BLaER1 treated with 17β-estradiol and CSF1 and Interleukin-3, amounts not matched to agents 10 nM and 100 nM (cell line): ENCODE measurements around the gene UBALD1.

Experiments used
- H3K27ac ChIP-seq, 11 experiments: shearing (Covaris generic); formaldehyde crosslinking; 2 replicates each; pipeline ENCODE4 v1.8.1; 2022
- H3K27me3 ChIP-seq, 11 experiments: shearing (Covaris generic); formaldehyde crosslinking; 2 replicates each; pipeline ENCODE4 v1.8.1; 2022
- H3K36me3 ChIP-seq, 11 experiments: shearing (Covaris generic); formaldehyde crosslinking; 2 replicates each; pipeline ENCODE4 v1.8.1; 2022
- H3K4me1 ChIP-seq, 10 experiments: shearing (Covaris generic); formaldehyde crosslinking; 2 replicates each; pipeline ENCODE4 v1.8.1; 2022
- H3K4me2 ChIP-seq, 11 experiments: shearing (Covaris generic); formaldehyde crosslinking; 2 replicates each; pipeline ENCODE4 v1.8.1; 2022
- H3K4me3 ChIP-seq, 10 experiments: shearing (Covaris generic); formaldehyde crosslinking; 2 replicates each; pipeline ENCODE4 v1.8.1; 2022
- H3K9ac ChIP-seq, 11 experiments: shearing (Covaris generic); formaldehyde crosslinking; 2 replicates each; pipeline ENCODE4 v1.8.1; 2022
- H3K9me3 ChIP-seq, 11 experiments: shearing (Covaris generic); formaldehyde crosslinking; replicated peaks in 1 of 11; 2 replicates each; pipeline ENCODE4 v1.8.1; 2022
- H4K20me1 ChIP-seq, 11 experiments: shearing (Covaris generic); formaldehyde crosslinking; 2 replicates each; pipeline ENCODE4 v1.8.1; 2022
- Cebpa-rat ChIP-seq, 11 experiments: shearing (Covaris generic); IDR thresholded peaks; 2 replicates each; pipeline ENCODE4 v1.8.1; 2022

Gene UBALD1

GRCh38 chr16:4614571-4615383 is at the start of gene UBALD1:
TSS of gene UBALD1 (minus strand) at chr16:4614888. CDS start at chr16:4614797, 91 bp downstream.
- Histone ChIP-seq H3K27ac (peak within 1 kb of the TSS; percentile 70 to 96 (median 91)), H3K27me3 (no peaks in the 10 kb centered on the region), H3K4me2 (peak within 1 kb of the TSS; percentile 87 to 100 (median 99)), H3K9ac (peak within 1 kb of the TSS; percentile 87 to 98 (median 94)), H3K36me3 (peaks cover 1 to 17% (median 5%) of the 10 kb centered on the region in 11 experiments; a peak in 15 of 22 replicates), H3K4me3 (peak within 1 kb of the TSS; percentile 74 to 100 (median 90)), H3K9me3 (no peaks in the 10 kb centered on the region), H3K4me1 (peaks cover 55 to 66% (median 62%) of the 10 kb centered on the region in 10 experiments), H4K20me1 (peaks cover 41 to 47% (median 42%) of the 10 kb centered on the region in 11 experiments)
- no peak for TF ChIP-seq Cebpa-rat (IDR thresholded peaks at IDR 0.05)

GRCh38 chr16:4663777-4664465 is 49.2 kb upstream of the UBALD1 start:
- H3K4me2 ChIP-seq = peak overlapping the region; percentile 81 to 98 (median 93)
- peaks cover 40 to 68% (median 51%) of the 10 kb centered on the region in 11 experiments for H3K36me3 ChIP-seq
- H4K20me1 ChIP-seq = peaks cover 51 to 94% (median 84%) of the 10 kb centered on the region in 11 experiments

GRCh38 chr16:4663465-4663776 is 48.7 kb upstream of the UBALD1 start:
- H3K36me3 ChIP-seq = peaks cover 40 to 68% (median 51%) of the 10 kb centered on the region in 11 experiments
- no peak for TF ChIP-seq Cebpa-rat (IDR thresholded peaks at IDR 0.05)
- no peaks in the 10 kb centered on the region for H3K27me3 ChIP-seq
- H4K20me1 ChIP-seq = peaks cover 56 to 98% (median 88%) of the 10 kb centered on the region in 11 experiments
- peak overlapping the region in 5 of 10 experiments; percentile 8 to 35 (median 28); a peak in 3 of 20 replicates for H3K4me3 ChIP-seq
- peak overlapping the region; percentile 81 to 98 (median 93) for H3K4me2 ChIP-seq
- peaks cover 81 to 88% (median 84%) of the 10 kb centered on the region in 10 experiments for H3K4me1 ChIP-seq
- peak overlapping the region; percentile 36 to 80 (median 62); a peak in 20 of 22 replicates for H3K9ac ChIP-seq
- H3K27ac ChIP-seq = peak overlapping the region in 10 of 11 experiments; percentile 53 to 94 (median 76); a peak in 21 of 22 replicates
- H3K9me3 ChIP-seq = no peaks in the 10 kb centered on the region

More at GRCh38 chr16:4663777-4664465, 49.2 kb upstream of the UBALD1 start:
- Histone ChIP-seq H3K27me3 (no peaks in the 10 kb centered on the region), H3K4me3 (peak overlapping the region in 7 of 10 experiments; percentile 8 to 47 (median 28); a peak in 11 of 20 replicates), H3K4me1 (peaks cover 76 to 83% (median 79%) of the 10 kb centered on the region in 10 experiments), H3K27ac (peak overlapping the region in 10 of 11 experiments; percentile 53 to 94 (median 76); a peak in 21 of 22 replicates), H3K9me3 (no peaks in the 10 kb centered on the region), H3K9ac (peak overlapping the region; percentile 36 to 80 (median 62); a peak in 21 of 22 replicates)
- peak in 7 of 11 experiments; percentile 16 to 96 (median 68); a peak in 10 of 22 replicates for TF ChIP-seq Cebpa-rat (IDR thresholded peaks at IDR 0.05)

GRCh38 chr16:4661661-4662060 is 47.0 kb upstream of the UBALD1 start:
- H4K20me1 ChIP-seq = peaks cover 62 to 100% (median 85%) of the 10 kb centered on the region in 11 experiments
- 0 out of 22 replicates have a peak, but pooled peaks of 1 of the 11 experiments have one; percentile 12 for TF ChIP-seq Cebpa-rat (IDR thresholded peaks at IDR 0.05)
- H3K27ac ChIP-seq = peak overlapping the region in 9 of 11 experiments; percentile 42 to 94 (median 77); a peak in 19 of 22 replicates
- no peaks in the 10 kb centered on the region for H3K9me3 ChIP-seq
- H3K4me2 ChIP-seq = peak overlapping the region; percentile 58 to 98 (median 89)
- H3K4me1 ChIP-seq = peaks cover 85 to 97% (median 93%) of the 10 kb centered on the region in 10 experiments
- H3K4me3 ChIP-seq = peak overlapping the region in 1 of 10 experiments; percentile 21; a peak in 1 of 20 replicates
- H3K36me3 ChIP-seq = peaks cover 38 to 68% (median 50%) of the 10 kb centered on the region in 11 experiments
- H3K27me3 ChIP-seq = no peaks in the 10 kb centered on the region
- peak overlapping the region in 10 of 11 experiments; percentile 6 to 80 (median 40); a peak in 14 of 22 replicates for H3K9ac ChIP-seq

- H3K27ac ChIP-seq = peak overlapping the region in 9 of 11 experiments; percentile 42 to 94 (median 77); a peak in 18 of 22 replicates
- H3K9me3 ChIP-seq = no peaks in the 10 kb centered on the region
- peaks cover 76 to 97% (median 93%) of the 10 kb centered on the region in 10 experiments for H3K4me1 ChIP-seq
- H4K20me1 ChIP-seq = peaks cover 70 to 100% (median 88%) of the 10 kb centered on the region in 11 experiments
- H3K4me3 ChIP-seq = peak overlapping the region in 1 of 10 experiments; percentile 24; a peak in 1 of 20 replicates
- H3K36me3 ChIP-seq = peaks cover 39 to 68% (median 50%) of the 10 kb centered on the region in 11 experiments
- H3K4me2 ChIP-seq = peak overlapping the region; percentile 58 to 98 (median 89)
- H3K9ac ChIP-seq = peak overlapping the region in 10 of 11 experiments; percentile 17 to 80 (median 44); a peak in 14 of 22 replicates
- no peak for TF ChIP-seq Cebpa-rat (IDR thresholded peaks at IDR 0.05)
- no peaks in the 10 kb centered on the region for H3K27me3 ChIP-seq
Observed at GRCh38 chr16:4660454-4661007, 45.8 kb upstream of the UBALD1 start.

- peak overlapping the region in 6 of 11 experiments; percentile 23 to 85 (median 48); a peak in 7 of 22 replicates for H3K27ac ChIP-seq
- peak overlapping the region in 2 of 10 experiments; percentile 1 to 24; a peak in 2 of 20 replicates for H3K4me3 ChIP-seq
- peaks cover 39 to 73% (median 55%) of the 10 kb centered on the region in 11 experiments for H3K36me3 ChIP-seq
- TF ChIP-seq Cebpa-rat (IDR thresholded peaks at IDR 0.05) = no peak
- H3K9me3 ChIP-seq = no peaks in the 10 kb centered on the region
- peak overlapping the region; percentile 58 to 98 (median 89) for H3K4me2 ChIP-seq
- peaks cover 74 to 97% (median 93%) of the 10 kb centered on the region in 10 experiments for H3K4me1 ChIP-seq
- H3K9ac ChIP-seq = peak overlapping the region; percentile 2 to 78 (median 34); a peak in 15 of 22 replicates
- no peaks in the 10 kb centered on the region for H3K27me3 ChIP-seq
- H4K20me1 ChIP-seq = peaks cover 72 to 100% (median 88%) of the 10 kb centered on the region in 11 experiments
Observed at GRCh38 chr16:4659363-4660353, 45.0 kb upstream of the UBALD1 start.
